Thyroid gland (tissue), 4 donors: ENCODE measurements around the gene MAP3K13. TPM values are rescaled to one million over a fixed set of nuclear protein-coding genes. Genes with fewer than 3 reads are reported as not detected.

Experiments used
- DNase-seq, 2 donors: peaks; one replicate each; pipeline ENCODE4 v3.0.0-alpha.2; 2019
- H3K27ac ChIP-seq, 3 donors: fragments of 200-600 bp; sonication (generic); 1 replicate in 2 of 3; 2 replicates in 1 of 3; pipeline ENCODE4 v1.5.1; 2016 to 2019; ENCODE audit warnings: mild to moderate bottlenecking in 1 of 3, moderate library complexity in 1 of 3
- H3K27me3 ChIP-seq: fragments of 200-600 bp; sonication (generic); one replicate; pipeline ENCODE4 v1.5.1; 2019
- H3K36me3 ChIP-seq, 2 donors: fragments of 200-600 bp; sonication (generic); one replicate each; pipeline ENCODE4 v1.5.1; 2016 to 2019
- H3K4me1 ChIP-seq, 2 donors: fragments of 200-600 bp; sonication (generic); one replicate each; pipeline ENCODE4 v1.5.1; 2017 to 2019
- H3K4me3 ChIP-seq, 3 donors: fragments of 200-600 bp; sonication (generic); replicated peaks in 1 of 3; 1 replicate in 2 of 3; 2 replicates in 1 of 3; pipeline ENCODE4 v1.5.1; 2016; ENCODE audit warnings: mild to moderate bottlenecking in 1 of 3
- H3K9me3 ChIP-seq: fragments of 200-600 bp; sonication (generic); one replicate; pipeline ENCODE4 v1.5.1; 2017
- CTCF ChIP-seq, 6 experiments: fragments of 200-600 bp in 3 of 6; fragments of 450-650 bp in 3 of 6; sonication (generic) in 3 of 6; IDR thresholded peaks; one replicate each; pipeline ENCODE4 v1.5.1; 2016 to 2019; ENCODE audit warnings: antibody characterized with exemption in 6 of 6, mild to moderate bottlenecking in 2 of 6, inconsistent platforms in 1 of 6, moderate library complexity in 1 of 6
- POLR2A ChIP-seq, 2 donors: fragments of 450-650 bp; IDR thresholded peaks; one replicate each; pipeline ENCODE4 v1.6.1; 2017; ENCODE audit warnings: antibody characterized with exemption in 2 of 2, mild to moderate bottlenecking in 2 of 2, moderate library complexity in 1 of 2
- WGBS, 2 donors: methylation state at CpG; one replicate each; pipeline ENCODE4 v1.1.5; 2017; 5-methylcytosine and 5-hydroxymethylcytosine counted together
- intact Hi-C: fragments of 100-400 bp; cut with DNase I; formaldehyde crosslinking; loops from one replicate; pipeline ENCODE4 v1.15.1; 2023
- total RNA-seq, 4 donors: library from RNA; depleted of rRNA; stranded (reverse); fragments of >200 nt; gene quantifications; one replicate each; pipeline ENCODE4 v1.2.3, GENCODE V29; 2016

MAP3K13 gene
- total RNA-seq, 4 donors from 2014 or later = 44.4 to 58.0 (median 46.2) TPM

GRCh38 chr3:185534511-185534910 lies 171.6 kb downstream of the MAP3K13 start:
- intact Hi-C loops = no loop called here
- Histone ChIP-seq H3K9me3 (no peaks in the 10 kb centered on the region), H3K36me3 (no peaks in the 10 kb centered on the region), H3K27me3 (no peaks in the 10 kb centered on the region), H3K27ac (no peak overlapping the region), H3K4me1 (no peaks in the 10 kb centered on the region), H3K4me3 (no peak overlapping the region)
- TF ChIP-seq CTCF (IDR thresholded peaks at IDR 0.05) = no peak
- no peak for TF ChIP-seq POLR2A (IDR thresholded peaks at IDR 0.05)
- DNase-seq = no peak
- 91 to 95% methylated on average over 2 of the region's 2 CpGs for WGBS, 2 donors

- 28 to 34% methylated on average over 9 of the region's 9 CpGs for WGBS, 2 donors
- Histone ChIP-seq H3K9me3 (no peaks in the 10 kb centered on the region), H3K4me3 (no peak overlapping the region), H3K4me1 (no peaks in the 10 kb centered on the region), H3K27ac (no peak overlapping the region), H3K27me3 (no peaks in the 10 kb centered on the region), H3K36me3 (no peaks in the 10 kb centered on the region)
- intact Hi-C loops = no loop called here
- peak; percentile 7 to 17 for DNase-seq
- TF ChIP-seq POLR2A (IDR thresholded peaks at IDR 0.05) (no peak), CTCF (IDR thresholded peaks at IDR 0.05) (no peak)
These were observed 174.5 kb downstream of the MAP3K13 start for GRCh38 chr3:185537369-185537970.

Other genes with a start within 250 kb of the MAP3K13 start
- 1 to 10 TPM; 1.6 to 3.0 (median 2.1) TPM for gene C3orf70, start 210.1 kb upstream of the MAP3K13 start, total RNA-seq
- gene EHHADH, start 109.1 kb upstream of the MAP3K13 start, total RNA-seq = 10 to 100 TPM in 3 of 4 donors, 1 to 10 TPM in 1; 7.4 to 23.7 (median 15.6) TPM
- 10 to 100 TPM in 3 of 4 donors, 1 to 10 TPM in 1; 9.9 to 16.9 (median 11.7) TPM for gene TMEM41A, start 135.9 kb downstream of the MAP3K13 start, total RNA-seq
- gene LIPH, start 189.5 kb downstream of the MAP3K13 start, total RNA-seq = under 1 TPM in 3 of 4 donors, not detected in 1; 0.13 to 0.81 (median 0.29) TPM
- gene SENP2, start 223.2 kb downstream of the MAP3K13 start, total RNA-seq = 10 to 100 TPM; 34.0 to 82.9 (median 39.6) TPM